Suprapubic skin (tissue), 4 donors: ENCODE data around the gene ZNF362.

Experiments used
- CTCF ChIP-seq, 2 donors: fragments of 200-600 bp in 1 of 2; fragments of 450-650 bp in 1 of 2; sonication (generic) in 1 of 2; IDR thresholded peaks; one replicate each; pipeline ENCODE4 v1.5.1; 2016 to 2019; ENCODE audit warnings: antibody characterized with exemption in 2 of 2, mild to moderate bottlenecking in 1 of 2, moderate library complexity in 1 of 2
- POLR2A ChIP-seq, 2 donors: fragments of 450-650 bp; IDR thresholded peaks; one replicate each; pipeline ENCODE4 v1.6.1; 2017; ENCODE audit warnings: antibody characterized with exemption in 2 of 2, mild to moderate bottlenecking in 2 of 2, moderate library complexity in 2 of 2
- POLR2AphosphoS5 ChIP-seq, 3 donors: sonication (generic); formaldehyde crosslinking; IDR thresholded peaks; one replicate each; pipeline ENCODE4 v1.6.1; 2017; ENCODE audit warnings: antibody characterized with exemption in 3 of 3

GRCh38 chr1:33311706-33312412 lies 55.6 kb downstream of the ZNF362 start:
- no peak for TF ChIP-seq CTCF (IDR thresholded peaks at IDR 0.05)
- no peak for TF ChIP-seq POLR2AphosphoS5 (IDR thresholded peaks at IDR 0.05)
- no peak for TF ChIP-seq POLR2A (IDR thresholded peaks at IDR 0.05)
